Right lobe of liver (tissue), 6 donors: ENCODE measurements around the gene C9orf85. TPM values are rescaled to one million over a fixed set of nuclear protein-coding genes. Genes with fewer than 3 reads are reported as not detected.

Source experiments
- ATAC-seq, 4 donors: fragments of 200-7000 bp; cut with Tn5 transposase; one replicate each; pipeline ENCODE4 v1.9.1; 2020; ENCODE audit warnings: mild to moderate bottlenecking in 4 of 4, moderate library complexity in 4 of 4
- DNase-seq, 3 donors: peaks; one replicate each; pipeline ENCODE4 v3.0.0-alpha.2; 2020
- H3K27ac ChIP-seq, 3 donors: fragments of 200-600 bp; one replicate each; pipeline ENCODE4 v1.8.0; 2022
- H3K27me3 ChIP-seq, 2 donors: fragments of 200-600 bp; one replicate each; pipeline ENCODE4 v1.8.0; 2022
- H3K36me3 ChIP-seq, 4 donors: fragments of 200-600 bp; sonication (generic) in 1 of 4; one replicate each; pipeline versions ENCODE4 v1.5.1 to v1.8.0; 2017 to 2022; ENCODE audit warnings: control low read depth in 1 of 4
- H3K4me1 ChIP-seq, 4 donors: fragments of 200-600 bp; sonication (generic) in 1 of 4; one replicate each; pipeline versions ENCODE4 v1.5.1 to v1.8.0; 2017 to 2022; ENCODE audit warnings: control low read depth in 1 of 4
- H3K4me3 ChIP-seq, 3 donors: fragments of 200-600 bp; one replicate each; pipeline ENCODE4 v1.8.0; 2022
- H3K9me3 ChIP-seq, 4 donors: fragments of 200-600 bp; sonication (generic) in 1 of 4; one replicate each; pipeline versions ENCODE4 v1.5.1 to v1.8.0; 2017 to 2022; ENCODE audit warnings: control low read depth in 1 of 4
- POLR2A ChIP-seq: fragments of 450-650 bp; IDR thresholded peaks from one replicate; pipeline ENCODE4 v1.6.1; 2017; ENCODE audit warnings: antibody characterized with exemption, mild to moderate bottlenecking
- WGBS: methylation state at CpG from one replicate; pipeline ENCODE4 v1.1.6; 2018; ENCODE audit warnings: low coverage, low lambda C conversion rate; ENCODE audit not compliant: insufficient coverage; ENCODE audit errors: missing lambda C conversion rate; 5-methylcytosine and 5-hydroxymethylcytosine counted together
- intact Hi-C, 2 donors: fragments of 100-400 bp; cut with DNase I; formaldehyde crosslinking; loops; one replicate each; pipeline versions ENCODE4 v1.11.2 to v1.14.1; 2022
- total RNA-seq, 6 experiments: library from RNA; depleted of rRNA in 2 of 6; stranded (reverse); fragments of >200 nt in 2 of 6; fragmentation: NEBNext Ultra II Directional in 3 of 6; extraction: Animal tissue kit (Norgen Biotek cat#: 25700) in 3 of 6; gene quantifications; one replicate each; pipeline versions ENCODE4 v1.1.0 to v1.2.4, GENCODE V29; 2016 to 2023
- TF ChIP-seq, protein P1 (sequence below), 4 donors: fragments of 200-600 bp in 3 of 4; fragments of 450-650 bp in 1 of 4; IDR thresholded peaks; one replicate each; pipeline versions ENCODE4 v1.5.1 to v1.8.0; 2016 to 2022; ENCODE audit warnings: antibody characterized with exemption in 4 of 4, mild to moderate bottlenecking in 2 of 4
- donor health status: DM: no; HTN: yes; CAD: no.
- donor health status: DM: no; HTN: no; CAD: no.
- donor health status: DM: no; HTN: no; CAD: no.
- donor health status: DM: no; HTN: yes; CAD: no.
- donor health status: DM: no; HTN: yes; CAD: no.

C9orf85 gene
- total RNA-seq, 6 experiments from 2014 or later: 3.8 to 8.6 (median 6.3) TPM

DNA sequence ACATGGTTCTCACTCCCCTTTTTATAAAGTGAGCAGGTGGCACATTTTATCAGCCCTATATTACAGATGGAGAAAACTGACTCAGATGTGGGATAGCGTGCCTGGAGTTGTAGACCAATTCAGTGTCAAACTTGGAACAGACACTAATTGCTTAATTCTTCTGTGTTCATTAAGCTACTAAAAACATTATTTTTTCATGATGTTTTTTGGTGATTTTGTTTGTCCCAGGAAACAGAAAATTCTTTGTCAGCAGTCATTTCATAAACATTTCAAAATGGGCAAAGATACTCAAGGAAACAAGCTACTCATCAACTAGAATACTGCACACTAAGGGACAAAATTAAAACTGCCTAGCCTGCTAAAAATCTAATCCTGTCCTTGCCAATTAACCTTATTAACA, 2.6 kb upstream of the C9orf85 start:
- H3K27me3 ChIP-seq: no peaks in the 10 kb centered on the region

DNA sequence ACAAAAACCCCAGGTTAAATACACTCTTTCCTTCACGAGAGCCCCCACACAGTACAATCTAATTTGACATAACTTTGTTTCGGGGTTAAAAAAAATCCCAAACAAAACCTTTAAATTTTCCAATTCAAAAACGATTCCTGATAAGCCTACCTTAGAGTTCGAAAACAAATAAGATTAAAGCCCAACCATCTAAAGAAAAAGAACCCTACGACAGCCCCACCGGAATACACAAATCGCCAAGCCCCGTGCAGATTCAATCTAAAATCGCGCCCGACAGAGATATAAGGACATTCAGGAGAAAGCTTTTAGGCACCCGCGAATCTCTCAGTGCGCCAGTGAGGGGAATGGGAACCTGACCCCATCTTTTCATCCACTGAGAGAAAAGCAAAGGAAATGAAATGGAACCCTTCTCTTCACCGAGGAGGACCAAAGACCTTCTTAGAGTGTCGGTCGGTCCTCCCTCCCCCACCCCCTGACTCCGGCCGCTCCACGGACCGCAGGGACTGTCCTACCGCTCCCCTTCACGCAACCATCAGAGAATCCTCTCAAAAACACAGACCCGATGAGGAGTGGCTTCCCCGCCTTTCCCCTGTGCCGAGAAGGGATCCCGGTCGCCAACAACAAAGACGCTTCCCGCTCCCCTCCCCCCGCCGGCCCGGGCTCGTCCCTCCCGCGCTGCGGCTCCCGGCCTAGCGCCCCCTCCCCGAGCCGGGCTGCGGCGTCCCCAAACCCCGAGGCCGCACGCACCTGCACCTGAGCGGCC, 1.4 kb upstream of the C9orf85 start:
- Histone ChIP-seq H3K36me3 (no peaks in the 10 kb centered on the region), H3K9me3 (no peaks in the 10 kb centered on the region), H3K27ac (peak overlapping the region; percentile 82 to 94 (median 93)), H3K27me3 (no peaks in the 10 kb centered on the region), H3K4me3 (peak overlapping the region; percentile 90 to 97 (median 93)), H3K4me1 (peaks cover 0 to 24% (median 9%) of the 10 kb centered on the region in 4 donors)
- WGBS: under 1% methylated on average over 32 of the region's 47 CpGs
- ATAC-seq (peak; percentile 29 to 38 (median 33)), DNase-seq (peak; percentile 77 to 79 (median 78))
- no peak for TF ChIP-seq POLR2A
- TF ChIP-seq, protein P1, sequence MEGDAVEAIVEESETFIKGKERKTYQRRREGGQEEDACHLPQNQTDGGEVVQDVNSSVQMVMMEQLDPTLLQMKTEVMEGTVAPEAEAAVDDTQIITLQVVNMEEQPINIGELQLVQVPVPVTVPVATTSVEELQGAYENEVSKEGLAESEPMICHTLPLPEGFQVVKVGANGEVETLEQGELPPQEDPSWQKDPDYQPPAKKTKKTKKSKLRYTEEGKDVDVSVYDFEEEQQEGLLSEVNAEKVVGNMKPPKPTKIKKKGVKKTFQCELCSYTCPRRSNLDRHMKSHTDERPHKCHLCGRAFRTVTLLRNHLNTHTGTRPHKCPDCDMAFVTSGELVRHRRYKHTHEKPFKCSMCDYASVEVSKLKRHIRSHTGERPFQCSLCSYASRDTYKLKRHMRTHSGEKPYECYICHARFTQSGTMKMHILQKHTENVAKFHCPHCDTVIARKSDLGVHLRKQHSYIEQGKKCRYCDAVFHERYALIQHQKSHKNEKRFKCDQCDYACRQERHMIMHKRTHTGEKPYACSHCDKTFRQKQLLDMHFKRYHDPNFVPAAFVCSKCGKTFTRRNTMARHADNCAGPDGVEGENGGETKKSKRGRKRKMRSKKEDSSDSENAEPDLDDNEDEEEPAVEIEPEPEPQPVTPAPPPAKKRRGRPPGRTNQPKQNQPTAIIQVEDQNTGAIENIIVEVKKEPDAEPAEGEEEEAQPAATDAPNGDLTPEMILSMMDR (IDR thresholded peaks at IDR 0.05): no peak
- intact Hi-C loops: no loop called here

More for the DNA sequence above, 2.6 kb upstream of the C9orf85 start:
- H3K36me3 ChIP-seq: no peaks in the 10 kb centered on the region
- DNase-seq (no peak), ATAC-seq (no peak)
- intact Hi-C loops: no loop called here
- H3K4me3 ChIP-seq: peak overlapping the region in 1 of 3 donors; percentile 90
- peaks cover 0 to 24% (median 9%) of the 10 kb centered on the region in 4 donors for H3K4me1 ChIP-seq
- no peaks in the 10 kb centered on the region for H3K9me3 ChIP-seq
- no peak for TF ChIP-seq POLR2A
- 42% methylated on average over 1 of the region's 1 CpG for WGBS
- H3K27ac ChIP-seq: no peak overlapping the region

DNA sequence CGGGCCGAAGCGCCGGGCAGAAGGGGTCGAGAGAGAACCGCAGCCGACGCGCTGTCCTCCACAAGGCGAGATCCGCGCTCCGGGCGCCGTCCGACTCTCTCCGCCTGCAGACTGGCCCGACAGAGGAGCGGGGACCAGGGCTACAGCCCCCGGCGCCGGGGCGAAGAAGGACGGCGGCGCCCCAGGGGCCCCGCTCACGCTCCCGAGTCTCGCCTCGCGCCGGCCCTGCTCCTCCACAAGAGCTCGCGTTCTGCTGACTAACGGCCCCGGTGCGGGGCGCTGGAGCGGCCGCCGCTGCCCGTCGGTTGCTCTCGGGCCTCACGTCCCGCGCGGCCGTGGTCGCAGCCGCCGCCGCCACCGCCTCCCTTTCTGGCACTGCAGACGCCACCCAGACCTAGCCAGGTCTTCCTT, 784 bp upstream of the C9orf85 start:
- Histone ChIP-seq H3K4me3 (peak overlapping the region; percentile 90 to 97 (median 93)), H3K27ac (peak overlapping the region; percentile 82 to 94 (median 93)), H3K27me3 (no peaks in the 10 kb centered on the region), H3K4me1 (peaks cover 0 to 24% (median 9%) of the 10 kb centered on the region in 4 donors), H3K9me3 (no peaks in the 10 kb centered on the region), H3K36me3 (no peaks in the 10 kb centered on the region)
- 0% methylated on average over 12 of the region's 56 CpGs for WGBS
- ATAC-seq (peak; percentile 1 to 23 (median 6)), DNase-seq (peak in 2 of 3 donors; percentile 53 to 76)
- intact Hi-C loops: no loop called here
- TF ChIP-seq POLR2A: no peak
- TF ChIP-seq, protein P1 (IDR thresholded peaks at IDR 0.05): no peak

DNA sequence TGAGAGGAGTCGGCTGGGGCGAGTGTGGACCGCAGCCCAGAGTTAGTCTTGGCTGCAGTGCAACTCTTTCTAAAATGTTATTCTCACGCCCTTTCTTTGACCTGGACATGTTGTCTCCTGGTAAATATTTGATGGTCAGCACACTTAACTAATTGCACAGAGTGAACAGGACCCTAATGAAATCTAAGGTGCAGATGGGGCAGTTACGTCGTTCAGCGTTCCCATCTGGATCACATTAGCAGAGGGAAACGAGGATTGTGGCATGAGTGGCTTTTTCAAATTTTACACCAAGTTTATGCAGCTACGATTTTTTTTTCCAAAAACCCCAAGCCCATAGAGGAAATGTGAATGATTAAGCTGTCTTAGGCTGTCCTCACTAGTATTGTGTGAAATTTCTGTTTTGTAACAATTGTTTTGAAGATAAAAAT, 483 bp downstream of the C9orf85 start:
- 1% methylated on average over 9 of the region's 9 CpGs for WGBS
- peaks cover 0 to 25% (median 12%) of the 10 kb centered on the region in 4 donors for H3K4me1 ChIP-seq
- H3K27me3 ChIP-seq: no peaks in the 10 kb centered on the region
- DNase-seq: peak; percentile 55 to 76 (median 67)
- H3K27ac ChIP-seq: peak overlapping the region; percentile 64 to 82 (median 81)
- intact Hi-C loops: no loop called here
- H3K9me3 ChIP-seq: no peaks in the 10 kb centered on the region
- TF ChIP-seq, protein P1 (IDR thresholded peaks at IDR 0.05): no peak
- TF ChIP-seq POLR2A: no peak
- H3K4me3 ChIP-seq: peak overlapping the region; percentile 90 to 97 (median 93)
- no peaks in the 10 kb centered on the region for H3K36me3 ChIP-seq
- ATAC-seq: peak; percentile 51 to 60 (median 56)

DNA sequence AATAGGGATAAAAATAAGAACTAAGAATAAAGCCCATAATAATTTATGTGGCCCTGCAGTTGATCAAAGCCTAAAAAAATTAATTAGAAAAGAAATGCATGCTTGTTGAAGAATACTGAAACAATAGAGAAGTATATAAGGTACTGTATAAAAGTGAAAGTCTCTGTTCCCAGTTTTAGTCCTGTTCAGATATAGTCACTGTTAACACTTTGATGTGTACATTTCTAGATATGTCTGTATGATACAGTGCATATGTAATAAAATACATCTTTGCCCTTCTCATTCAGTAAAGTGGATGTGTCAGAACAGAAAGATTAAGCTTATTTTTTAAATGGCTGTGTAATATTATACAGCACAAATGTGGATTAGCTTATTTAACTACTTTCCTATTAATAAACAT, 4.1 kb downstream of the C9orf85 start:
- no peak overlapping the region for H3K27ac ChIP-seq
- DNase-seq (no peak), ATAC-seq (no peak)
- H3K4me3 ChIP-seq: no peak overlapping the region
- H3K4me1 ChIP-seq: peaks cover 0 to 17% (median 7%) of the 10 kb centered on the region in 4 donors
- no peaks in the 10 kb centered on the region for H3K9me3 ChIP-seq
- TF ChIP-seq, protein P1 (IDR thresholded peaks at IDR 0.05): no peak
- TF ChIP-seq POLR2A: no peak
- no peaks in the 10 kb centered on the region for H3K27me3 ChIP-seq
- no peaks in the 10 kb centered on the region for H3K36me3 ChIP-seq
- intact Hi-C loops: no loop called here
